Glutamatergic neuron (in vitro differentiated cells): ENCODE measurements around the gene PCNX3. TPM values are rescaled to one million over a fixed set of nuclear protein-coding genes. Genes with fewer than 3 reads are reported as not detected.

Source experiments
- DNase-seq: peaks from one replicate; pipeline ENCODE4 v3.0.0; 2022
- H3K27ac Mint-ChIP-seq: one replicate; pipeline ENCODE4 v1.8.0; 2020; ENCODE audit warnings: mild to moderate bottlenecking, mixed read lengths, inconsistent platforms; ENCODE audit not compliant: unreplicated experiment
- H3K27me3 Mint-ChIP-seq: one replicate; pipeline ENCODE4 v1.8.0; 2020; ENCODE audit warnings: mild to moderate bottlenecking, moderate library complexity, mixed read lengths, inconsistent platforms; ENCODE audit not compliant: unreplicated experiment
- H3K36me3 Mint-ChIP-seq: one replicate; pipeline ENCODE4 v1.8.0; 2020; ENCODE audit warnings: mild to moderate bottlenecking, mixed read lengths, inconsistent platforms; ENCODE audit not compliant: unreplicated experiment
- H3K4me1 Mint-ChIP-seq: one replicate; pipeline ENCODE4 v1.8.0; 2020; ENCODE audit warnings: mild to moderate bottlenecking, low read depth, mixed read lengths, inconsistent platforms; ENCODE audit not compliant: unreplicated experiment
- H3K4me3 Mint-ChIP-seq: one replicate; pipeline ENCODE4 v1.8.0; 2020; ENCODE audit warnings: mild to moderate bottlenecking, mixed read lengths, inconsistent platforms; ENCODE audit not compliant: unreplicated experiment
- H3K9me3 Mint-ChIP-seq: one replicate; pipeline ENCODE4 v1.8.0; 2020; ENCODE audit warnings: mild to moderate bottlenecking, moderate library complexity, mixed read lengths, inconsistent platforms; ENCODE audit not compliant: unreplicated experiment
- total RNA-seq: library from RNA; stranded (reverse); fragmentation: NEBNext Ultra II Directional; extraction: Animal tissue kit (Norgen Biotek cat#: 25700); gene quantifications from one replicate; pipeline ENCODE4 v1.2.1, GENCODE V29; 2021; ENCODE audit not compliant: unreplicated experiment
- TF ChIP-seq, protein P1 (sequence below): fragments of 200-600 bp; sonication (generic); IDR thresholded peaks from one replicate; pipeline ENCODE4 v1.5.0; 2021; ENCODE audit not compliant: partially characterized antibody, unreplicated experiment

The PCNX3 gene
- total RNA-seq, 1 donor from 2014 or later: 43.3 TPM

DNA sequence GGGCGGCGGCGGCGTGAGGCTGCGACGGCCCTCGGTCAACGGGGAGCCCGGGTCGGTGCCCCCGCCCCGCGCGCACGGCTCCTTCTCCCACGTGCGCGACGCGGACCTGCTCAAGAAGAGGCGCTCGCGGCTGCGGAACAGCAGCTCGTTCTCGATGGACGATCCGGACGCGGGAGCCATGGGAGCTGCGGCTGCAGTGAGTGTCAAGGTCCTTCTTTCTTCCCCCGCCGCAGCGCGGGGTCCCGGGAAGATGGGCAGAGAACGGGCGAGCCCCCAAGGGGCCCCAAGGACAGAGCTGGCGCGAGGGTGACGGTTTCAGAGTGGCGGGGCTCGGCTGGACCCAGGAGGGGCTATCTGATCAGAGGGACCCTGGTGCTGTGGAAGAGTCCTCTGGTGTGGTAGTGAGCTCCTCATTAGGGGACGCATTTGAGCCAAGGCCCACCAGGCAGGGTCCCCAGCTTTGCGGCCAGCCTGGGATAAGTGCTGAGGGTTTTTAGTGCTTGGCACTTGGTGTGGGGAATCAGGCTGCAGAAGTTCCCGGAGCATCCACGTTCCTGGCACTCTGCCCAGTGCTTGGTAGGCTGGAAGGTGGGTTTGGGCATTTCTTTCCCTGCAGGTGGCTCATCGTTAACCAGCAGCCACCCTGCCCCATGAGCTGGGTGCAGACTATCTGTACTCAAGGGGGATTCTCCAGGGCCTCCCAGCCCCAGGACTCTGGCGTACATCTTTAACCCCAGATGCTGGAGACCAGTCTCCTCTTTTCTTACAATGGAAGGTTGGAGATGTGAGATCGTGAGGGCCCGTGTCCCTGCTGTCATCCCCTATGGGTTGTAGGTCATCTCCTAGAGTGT lies 30.0 kb upstream of the PCNX3 start:
- TF ChIP-seq, protein P1, sequence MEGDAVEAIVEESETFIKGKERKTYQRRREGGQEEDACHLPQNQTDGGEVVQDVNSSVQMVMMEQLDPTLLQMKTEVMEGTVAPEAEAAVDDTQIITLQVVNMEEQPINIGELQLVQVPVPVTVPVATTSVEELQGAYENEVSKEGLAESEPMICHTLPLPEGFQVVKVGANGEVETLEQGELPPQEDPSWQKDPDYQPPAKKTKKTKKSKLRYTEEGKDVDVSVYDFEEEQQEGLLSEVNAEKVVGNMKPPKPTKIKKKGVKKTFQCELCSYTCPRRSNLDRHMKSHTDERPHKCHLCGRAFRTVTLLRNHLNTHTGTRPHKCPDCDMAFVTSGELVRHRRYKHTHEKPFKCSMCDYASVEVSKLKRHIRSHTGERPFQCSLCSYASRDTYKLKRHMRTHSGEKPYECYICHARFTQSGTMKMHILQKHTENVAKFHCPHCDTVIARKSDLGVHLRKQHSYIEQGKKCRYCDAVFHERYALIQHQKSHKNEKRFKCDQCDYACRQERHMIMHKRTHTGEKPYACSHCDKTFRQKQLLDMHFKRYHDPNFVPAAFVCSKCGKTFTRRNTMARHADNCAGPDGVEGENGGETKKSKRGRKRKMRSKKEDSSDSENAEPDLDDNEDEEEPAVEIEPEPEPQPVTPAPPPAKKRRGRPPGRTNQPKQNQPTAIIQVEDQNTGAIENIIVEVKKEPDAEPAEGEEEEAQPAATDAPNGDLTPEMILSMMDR: no peak
- Mint-ChIP-seq H3K27me3 (peaks cover 23% of the 10 kb centered on the region), H3K36me3 (no peaks in the 10 kb centered on the region), H3K4me3 (no peak overlapping the region), H3K9me3 (peaks cover 10% of the 10 kb centered on the region), H3K4me1 (peaks cover 12% of the 10 kb centered on the region), H3K27ac (peak overlapping the region; percentile 28)
- DNase-seq: no peak

DNA sequence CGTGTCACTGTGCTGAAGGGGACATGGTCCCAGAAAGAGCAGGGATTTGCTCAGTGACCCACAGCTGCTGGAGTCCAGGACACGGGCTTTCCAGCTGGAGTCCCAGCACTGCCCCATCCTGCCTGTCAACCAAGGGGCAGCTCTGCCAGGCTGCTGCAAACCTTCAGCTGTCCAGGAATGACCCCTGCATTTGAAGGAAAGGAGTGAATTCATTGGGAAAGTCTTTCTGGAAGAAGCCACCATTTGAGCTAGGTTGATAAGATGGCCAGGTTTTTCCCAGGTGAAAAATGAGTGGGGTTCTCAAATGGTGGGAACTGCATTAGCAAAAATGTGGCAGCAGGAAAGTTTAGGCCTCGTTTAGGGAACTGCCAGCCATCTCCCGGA lies 29.3 kb upstream of the PCNX3 start:
- Mint-ChIP-seq H3K27ac (peak overlapping the region; percentile 57), H3K9me3 (peaks cover 9% of the 10 kb centered on the region), H3K27me3 (peaks cover 25% of the 10 kb centered on the region), H3K36me3 (no peaks in the 10 kb centered on the region), H3K4me1 (peaks cover 14% of the 10 kb centered on the region), H3K4me3 (no peak overlapping the region)
- TF ChIP-seq, protein P1: no peak
- DNase-seq: no peak

DNA sequence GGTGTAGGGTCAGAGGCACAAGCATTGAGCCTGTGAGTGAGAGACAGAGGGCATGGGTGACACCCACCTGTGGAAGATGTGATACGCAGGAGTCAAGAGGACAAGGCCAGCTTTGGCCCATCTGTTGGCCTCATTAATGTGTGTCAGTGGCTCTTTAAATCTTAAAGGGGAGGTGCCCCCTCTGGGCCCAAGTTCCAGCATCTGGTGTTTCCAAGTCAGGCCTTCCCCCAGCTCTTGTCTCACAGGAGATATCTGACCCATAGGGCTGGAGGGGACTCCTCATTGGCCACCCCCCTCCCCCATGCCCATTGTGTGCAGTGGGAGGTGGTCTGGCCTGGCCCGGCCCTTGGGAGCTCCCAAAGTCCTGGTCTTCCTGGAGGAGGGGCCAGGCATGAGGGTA lies 28.9 kb upstream of the PCNX3 start:
- H3K36me3 Mint-ChIP-seq: no peaks in the 10 kb centered on the region
- peak overlapping the region; percentile 57 for H3K27ac Mint-ChIP-seq
- DNase-seq: no peak
- peaks cover 25% of the 10 kb centered on the region for H3K27me3 Mint-ChIP-seq
- H3K4me1 Mint-ChIP-seq: peaks cover 16% of the 10 kb centered on the region
- H3K4me3 Mint-ChIP-seq: no peak overlapping the region
- peaks cover 11% of the 10 kb centered on the region for H3K9me3 Mint-ChIP-seq
- TF ChIP-seq, protein P1: no peak

- no peaks in the 10 kb centered on the region for H3K36me3 Mint-ChIP-seq
- H3K9me3 Mint-ChIP-seq: peaks cover 10% of the 10 kb centered on the region
These were observed 27.1 kb upstream of the PCNX3 start for GRCh38 chr11:65588199-65589054.

More at GRCh38 chr11:65588199-65589054, 27.1 kb upstream of the PCNX3 start:
- H3K4me1 Mint-ChIP-seq: peaks cover 16% of the 10 kb centered on the region
- peak; percentile 62 for DNase-seq
- no peak overlapping the region for H3K4me3 Mint-ChIP-seq
- H3K27me3 Mint-ChIP-seq: peaks cover 17% of the 10 kb centered on the region
- TF ChIP-seq, protein P1: peak; percentile 54
- H3K27ac Mint-ChIP-seq: peak overlapping the region; percentile 28
